Smooth muscle cell (in vitro differentiated cells): ENCODE data around the gene DNAAF9. TPM values are rescaled to one million over a fixed set of nuclear protein-coding genes. Genes with fewer than 3 reads are reported as not detected.

Experiments
- DNase-seq: peaks from one replicate; lab custom pipeline; 2025; ENCODE audit not compliant: unreplicated experiment; lab: John Stamatoyannopoulos, UW
- H2AFZ ChIP-seq: fragments of 200-600 bp; sonication (generic); 2 replicates; pipeline ENCODE4 v1.6.0; 2016; ENCODE audit warnings: antibody characterized with exemption, low read depth, mild to moderate bottlenecking
- H3F3A ChIP-seq: fragments of 200-600 bp; sonication (generic); 2 replicates; pipeline ENCODE4 v1.6.0; 2017; ENCODE audit warnings: antibody characterized with exemption, low read depth
- H3K27ac ChIP-seq: fragments of 200-600 bp; sonication (generic); 2 replicates; pipeline ENCODE4 v1.5.1; 2016; ENCODE audit warnings: low read depth, mild to moderate bottlenecking
- H3K27me3 ChIP-seq: fragments of 200-600 bp; sonication (generic); 2 replicates; pipeline ENCODE4 v1.6.1; 2016; ENCODE audit warnings: low read depth, mild to moderate bottlenecking
- H3K36me3 ChIP-seq: fragments of 200-600 bp; sonication (generic); 2 replicates; pipeline ENCODE4 v1.5.1; 2016; ENCODE audit warnings: low read depth
- H3K4me1 ChIP-seq: fragments of 200-600 bp; sonication (generic); 2 replicates; pipeline ENCODE4 v1.5.1; 2016; ENCODE audit warnings: low read depth
- H3K4me2 ChIP-seq: fragments of 200-600 bp; sonication (generic); 2 replicates; pipeline ENCODE4 v1.6.0; 2016; ENCODE audit warnings: mild to moderate bottlenecking
- H3K4me3 ChIP-seq: fragments of 200-600 bp; sonication (generic); 2 replicates; pipeline ENCODE4 v1.5.1; 2016; ENCODE audit warnings: mild to moderate bottlenecking
- H3K79me2 ChIP-seq: fragments of 200-600 bp; sonication (generic); 2 replicates; pipeline ENCODE4 v1.6.0; 2016; ENCODE audit warnings: low read depth, mild to moderate bottlenecking
- H3K9ac ChIP-seq: fragments of 200-600 bp; sonication (generic); 2 replicates; pipeline ENCODE4 v1.6.0; 2016; ENCODE audit warnings: low read depth
- H3K9me3 ChIP-seq: fragments of 200-600 bp; sonication (generic); replicated peaks from 2 replicates; pipeline ENCODE4 v1.5.1; 2016; ENCODE audit warnings: low read depth
- H4K20me1 ChIP-seq: fragments of 200-600 bp; sonication (generic); 2 replicates; pipeline ENCODE4 v1.6.0; 2016; ENCODE audit warnings: low read depth
- WGBS: methylation state at CpG from one replicate; pipeline ENCODE4 v1.1.7; 2016; ENCODE audit warnings: low lambda C conversion rate; 5-methylcytosine and 5-hydroxymethylcytosine counted together
- polyA plus RNA-seq: library from polyadenylated mRNA; unstranded; fragments of >200 nt; fragmentation: Nextera tagmentation; extraction: Ambion mirVana; gene quantifications from 2 replicates; pipeline ENCODE4 v1.2.1, GENCODE V29; 2016
- total RNA-seq: library from RNA; depleted of rRNA; stranded (reverse); fragments of >200 nt; gene quantifications from 2 replicates; pipeline ENCODE4 v1.2.3, GENCODE V29; 2014
- TF ChIP-seq, protein P1 (sequence below): fragments of 200-600 bp; sonication (generic); IDR thresholded peaks from 2 replicates; pipeline ENCODE4 v1.5.1; 2017; ENCODE audit warnings: borderline replicate concordance, mild to moderate bottlenecking, antibody characterized with exemption; ENCODE audit not compliant: insufficient read depth, poor library complexity, severe bottlenecking

The DNAAF9 gene
- total and polyA plus RNA-seq, 2 experiments from 2014 or later: 8.8 to 17.1 TPM

DNA sequence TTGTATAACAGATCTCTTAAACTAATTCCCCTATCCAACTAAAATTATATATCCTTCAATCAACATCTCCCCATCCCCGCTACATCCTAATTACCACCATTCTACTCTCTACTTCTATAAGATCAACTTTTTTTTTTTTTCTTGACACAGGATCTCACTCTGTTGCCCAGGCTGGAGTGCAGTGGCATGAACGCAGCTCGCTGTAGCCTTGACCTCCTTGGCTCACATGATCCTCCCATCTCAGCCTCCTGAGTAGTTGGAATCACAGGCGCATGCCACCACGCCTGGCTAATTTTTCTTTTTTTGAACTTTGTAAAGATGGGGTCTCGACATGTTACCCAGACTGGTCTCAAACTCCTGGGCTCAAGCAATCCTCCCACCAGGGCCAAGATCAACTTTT lies 5.0 kb downstream of the DNAAF9 start:
- H3F3A ChIP-seq: peaks cover 4% of the 10 kb centered on the region
- DNase-seq: no peak

GRCh38 chr20:3400260-3401155 lies 7.0 kb downstream of the DNAAF9 start:
- H3K27me3 ChIP-seq: no peaks in the 10 kb centered on the region
- H3F3A ChIP-seq: peaks cover 4% of the 10 kb centered on the region
- WGBS: 97% methylated on average over 4 of the region's 4 CpGs
- no peaks in the 10 kb centered on the region for H3K9me3 ChIP-seq
- H2AFZ ChIP-seq: no peak overlapping the region
- no peak overlapping the region for H3K9ac ChIP-seq
- H3K27ac ChIP-seq: peak overlapping the region; percentile 3
- no peak overlapping the region for H3K4me2 ChIP-seq
- H3K36me3 ChIP-seq: no peaks in the 10 kb centered on the region
- peaks cover 99% of the 10 kb centered on the region for H4K20me1 ChIP-seq
- peaks cover 100% of the 10 kb centered on the region for H3K79me2 ChIP-seq
- DNase-seq: no peak
- no peaks in the 10 kb centered on the region for H3K4me1 ChIP-seq
- TF ChIP-seq, protein P1, sequence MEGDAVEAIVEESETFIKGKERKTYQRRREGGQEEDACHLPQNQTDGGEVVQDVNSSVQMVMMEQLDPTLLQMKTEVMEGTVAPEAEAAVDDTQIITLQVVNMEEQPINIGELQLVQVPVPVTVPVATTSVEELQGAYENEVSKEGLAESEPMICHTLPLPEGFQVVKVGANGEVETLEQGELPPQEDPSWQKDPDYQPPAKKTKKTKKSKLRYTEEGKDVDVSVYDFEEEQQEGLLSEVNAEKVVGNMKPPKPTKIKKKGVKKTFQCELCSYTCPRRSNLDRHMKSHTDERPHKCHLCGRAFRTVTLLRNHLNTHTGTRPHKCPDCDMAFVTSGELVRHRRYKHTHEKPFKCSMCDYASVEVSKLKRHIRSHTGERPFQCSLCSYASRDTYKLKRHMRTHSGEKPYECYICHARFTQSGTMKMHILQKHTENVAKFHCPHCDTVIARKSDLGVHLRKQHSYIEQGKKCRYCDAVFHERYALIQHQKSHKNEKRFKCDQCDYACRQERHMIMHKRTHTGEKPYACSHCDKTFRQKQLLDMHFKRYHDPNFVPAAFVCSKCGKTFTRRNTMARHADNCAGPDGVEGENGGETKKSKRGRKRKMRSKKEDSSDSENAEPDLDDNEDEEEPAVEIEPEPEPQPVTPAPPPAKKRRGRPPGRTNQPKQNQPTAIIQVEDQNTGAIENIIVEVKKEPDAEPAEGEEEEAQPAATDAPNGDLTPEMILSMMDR: no peak
- H3K4me3 ChIP-seq: no peak overlapping the region

More for the DNA sequence above, 5.0 kb downstream of the DNAAF9 start:
- TF ChIP-seq, protein P1: no peak
- peaks cover 99% of the 10 kb centered on the region for H3K79me2 ChIP-seq
- no peaks in the 10 kb centered on the region for H3K27me3 ChIP-seq
- 99% methylated on average over 6 of the region's 6 CpGs for WGBS
- H3K36me3 ChIP-seq: no peaks in the 10 kb centered on the region
- no peak overlapping the region for H3K4me2 ChIP-seq
- no peaks in the 10 kb centered on the region for H3K9me3 ChIP-seq
- H3K9ac ChIP-seq: no peak overlapping the region
- peaks cover 6% of the 10 kb centered on the region for H3K4me1 ChIP-seq
- no peak overlapping the region for H2AFZ ChIP-seq
- H3K4me3 ChIP-seq: no peak overlapping the region
- H4K20me1 ChIP-seq: peaks cover 89% of the 10 kb centered on the region
- no peak overlapping the region for H3K27ac ChIP-seq

- Histone ChIP-seq H3K9me3 (no peaks in the 10 kb centered on the region), H3K4me1 (no peaks in the 10 kb centered on the region), H2AFZ (no peak overlapping the region), H3K9ac (no peak overlapping the region), H3K27ac (no peak overlapping the region), H3K27me3 (no peaks in the 10 kb centered on the region), H3K4me2 (no peak overlapping the region), H4K20me1 (peaks cover 97% of the 10 kb centered on the region), H3F3A (peaks cover 4% of the 10 kb centered on the region), H3K4me3 (no peak overlapping the region), H3K79me2 (peaks cover 97% of the 10 kb centered on the region), H3K36me3 (no peaks in the 10 kb centered on the region)
- DNase-seq: no peak
- TF ChIP-seq, protein P1: no peak
- WGBS: 96% methylated on average over 1 of the region's 1 CpG
These were observed 8.7 kb downstream of the DNAAF9 start for GRCh38 chr20:3398681-3399252.
